ENCODE results near the gene SUGCT. TPM values are rescaled to one million over a fixed set of nuclear protein-coding genes. Genes with fewer than 3 reads are reported as not detected.

The SUGCT gene
- total and polyA plus RNA-seq, 8 donors, result 0.87 to 8.0 (median 2.9) TPM; not detected in 1

- 82 to 88% (median 86%) methylated on average over 3 of the region's 3 CpGs for WGBS, 5 donors
- Histone ChIP-seq H3K27ac (no peak overlapping the region), H3K4me1 (no peaks in the 10 kb centered on the region), H3K4me3 (no peak overlapping the region), H3K36me3 (no peaks in the 10 kb centered on the region), H3K27me3 (no peaks in the 10 kb centered on the region), H3K9me3 (no peaks in the 10 kb centered on the region)
- intact Hi-C loops (cut with DNase I; ENCODE audit: low total_unique reads), result no loop called here
- no peak for DNase-seq
- TF ChIP-seq POLR2AphosphoS5 (IDR thresholded peaks at IDR 0.05) (no peak), EP300 (IDR thresholded peaks at IDR 0.05) (no peak), POLR2A (IDR thresholded peaks at IDR 0.05) (no peak)
- TF ChIP-seq, protein P1, sequence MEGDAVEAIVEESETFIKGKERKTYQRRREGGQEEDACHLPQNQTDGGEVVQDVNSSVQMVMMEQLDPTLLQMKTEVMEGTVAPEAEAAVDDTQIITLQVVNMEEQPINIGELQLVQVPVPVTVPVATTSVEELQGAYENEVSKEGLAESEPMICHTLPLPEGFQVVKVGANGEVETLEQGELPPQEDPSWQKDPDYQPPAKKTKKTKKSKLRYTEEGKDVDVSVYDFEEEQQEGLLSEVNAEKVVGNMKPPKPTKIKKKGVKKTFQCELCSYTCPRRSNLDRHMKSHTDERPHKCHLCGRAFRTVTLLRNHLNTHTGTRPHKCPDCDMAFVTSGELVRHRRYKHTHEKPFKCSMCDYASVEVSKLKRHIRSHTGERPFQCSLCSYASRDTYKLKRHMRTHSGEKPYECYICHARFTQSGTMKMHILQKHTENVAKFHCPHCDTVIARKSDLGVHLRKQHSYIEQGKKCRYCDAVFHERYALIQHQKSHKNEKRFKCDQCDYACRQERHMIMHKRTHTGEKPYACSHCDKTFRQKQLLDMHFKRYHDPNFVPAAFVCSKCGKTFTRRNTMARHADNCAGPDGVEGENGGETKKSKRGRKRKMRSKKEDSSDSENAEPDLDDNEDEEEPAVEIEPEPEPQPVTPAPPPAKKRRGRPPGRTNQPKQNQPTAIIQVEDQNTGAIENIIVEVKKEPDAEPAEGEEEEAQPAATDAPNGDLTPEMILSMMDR (IDR thresholded peaks at IDR 0.05), result no peak
Measured at GRCh38 chr7:40356312-40356711, 221.5 kb downstream of the SUGCT start.

- no peaks in the 10 kb centered on the region for H3K4me1 ChIP-seq
- H3K9me3 ChIP-seq, result no peaks in the 10 kb centered on the region
- H3K27ac ChIP-seq, result no peak overlapping the region
- TF ChIP-seq EP300 (IDR thresholded peaks at IDR 0.05) (no peak), POLR2AphosphoS5 (IDR thresholded peaks at IDR 0.05) (no peak), POLR2A (IDR thresholded peaks at IDR 0.05) (no peak)
- TF ChIP-seq, protein P1 (IDR thresholded peaks at IDR 0.05), result no peak
- no peak overlapping the region for H3K4me3 ChIP-seq
- H3K36me3 ChIP-seq, result no peaks in the 10 kb centered on the region
- no peak for DNase-seq
- intact Hi-C loops (cut with DNase I; ENCODE audit: low total_unique reads), result no loop called here
- no peaks in the 10 kb centered on the region for H3K27me3 ChIP-seq
- WGBS, 5 donors, result 83 to 90% (median 89%) methylated on average over 6 of the region's 6 CpGs
Measured at GRCh38 chr7:40356871-40357709, 222.3 kb downstream of the SUGCT start.

DNA sequence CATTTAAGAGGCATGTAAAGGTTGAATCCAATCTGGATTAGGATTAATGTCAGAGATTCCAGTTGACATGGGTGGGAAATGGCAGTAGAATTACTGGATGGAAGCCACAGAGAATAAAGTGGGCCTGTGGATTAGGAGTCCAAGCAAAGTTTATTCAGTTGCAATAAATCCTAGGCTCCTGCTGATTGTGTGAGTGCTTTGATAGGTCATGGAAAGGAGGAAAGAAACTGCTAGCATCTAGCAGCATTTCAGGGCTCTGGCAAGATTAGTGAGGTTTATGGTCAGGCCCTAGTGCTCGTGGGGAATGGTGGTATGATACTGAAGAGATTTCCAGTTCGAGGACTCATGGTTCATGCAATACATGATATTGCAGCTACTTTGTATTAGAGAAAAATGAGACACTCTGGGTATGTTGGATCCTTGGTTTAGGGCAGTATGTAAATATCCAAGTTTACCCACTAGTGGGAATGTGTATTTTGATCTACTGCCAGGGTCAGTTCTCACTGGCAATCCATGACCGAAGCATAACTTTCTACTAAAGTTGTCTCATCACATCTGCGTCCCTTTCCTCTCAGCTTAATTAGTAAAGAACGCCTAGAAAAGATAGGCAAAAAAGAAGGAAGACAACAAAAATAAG, 235.0 kb downstream of the SUGCT start:
- no peaks in the 10 kb centered on the region for H3K9me3 ChIP-seq
- H3K27ac ChIP-seq, result no peak overlapping the region
- H3K27me3 ChIP-seq, result no peaks in the 10 kb centered on the region
- intact Hi-C loops (cut with DNase I; ENCODE audit: low total_unique reads), result no loop called here
- TF ChIP-seq POLR2A (IDR thresholded peaks at IDR 0.05), result no peak
- TF ChIP-seq, protein P1 (IDR thresholded peaks at IDR 0.05), result no peak
- no peak for TF ChIP-seq EP300 (IDR thresholded peaks at IDR 0.05)
- no peak for TF ChIP-seq POLR2AphosphoS5 (IDR thresholded peaks at IDR 0.05)
- no peaks in the 10 kb centered on the region for H3K4me1 ChIP-seq
- H3K36me3 ChIP-seq, result no peaks in the 10 kb centered on the region
- no peak for DNase-seq
- H3K4me3 ChIP-seq, result no peak overlapping the region
- WGBS, 5 donors, result 48 to 74% (median 67%) methylated on average over 5 of the region's 5 CpGs

DNA sequence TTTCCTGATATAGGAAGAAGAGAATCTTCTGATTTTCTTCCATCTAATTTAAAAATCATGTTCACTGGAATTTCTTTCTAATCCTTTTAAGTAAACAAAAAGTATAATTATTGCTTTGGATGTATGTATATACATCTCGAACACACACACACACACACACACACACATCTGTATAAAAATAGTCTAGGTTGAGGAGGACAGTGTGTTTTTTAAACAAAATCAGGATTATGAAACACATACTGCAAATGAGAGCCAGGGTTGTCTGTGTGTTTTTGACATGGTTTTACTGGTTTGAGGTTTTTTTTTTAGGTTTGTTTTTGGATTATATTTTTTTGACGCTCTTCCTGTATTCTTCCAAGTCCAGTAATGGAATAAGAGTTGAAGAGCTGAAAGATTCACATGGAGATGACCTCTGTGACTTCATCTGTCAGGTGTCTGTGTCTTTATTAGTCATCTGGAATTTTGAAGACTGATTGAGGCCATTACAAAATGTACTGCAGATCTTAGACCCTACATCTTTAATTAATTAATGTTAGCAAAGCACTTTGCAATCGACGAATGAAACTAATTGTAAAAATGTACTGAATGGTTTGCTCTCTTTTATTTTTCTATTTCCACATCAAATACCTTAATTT, 237.1 kb downstream of the SUGCT start:
- Histone ChIP-seq H3K9me3 (no peaks in the 10 kb centered on the region), H3K4me3 (no peak overlapping the region), H3K27ac (no peak overlapping the region), H3K36me3 (no peaks in the 10 kb centered on the region), H3K4me1 (no peaks in the 10 kb centered on the region), H3K27me3 (no peaks in the 10 kb centered on the region)
- DNase-seq, result no peak
- 76 to 85% (median 83%) methylated on average over 4 of the region's 4 CpGs for WGBS, 5 donors
- TF ChIP-seq POLR2A (IDR thresholded peaks at IDR 0.05), result no peak
- TF ChIP-seq, protein P1 (IDR thresholded peaks at IDR 0.05), result no peak
- no peak for TF ChIP-seq EP300 (IDR thresholded peaks at IDR 0.05)
- TF ChIP-seq POLR2AphosphoS5 (IDR thresholded peaks at IDR 0.05), result no peak
- intact Hi-C loops (cut with DNase I; ENCODE audit: low total_unique reads), result no loop called here

All from stomach (tissue), 9 donors.